Sigmoid colon (tissue), 4 donors: ENCODE results near the gene ADAM19.

Experiments
- CTCF ChIP-seq, 4 experiments: fragments of 450-650 bp in 3 of 4; fragments of 200-600 bp in 1 of 4; IDR thresholded peaks; one replicate each; pipeline ENCODE4 v1.5.1; 2016 to 2019; ENCODE audit warnings: antibody characterized with exemption in 4 of 4, mild to moderate bottlenecking in 3 of 4, moderate library complexity in 2 of 4
- EP300 ChIP-seq, 4 donors: sonication (generic); formaldehyde crosslinking; IDR thresholded peaks; one replicate each; pipeline ENCODE4 v1.6.1; 2017; ENCODE audit warnings: antibody characterized with exemption in 4 of 4
- POLR2A ChIP-seq, 2 donors: fragments of 450-650 bp; IDR thresholded peaks; one replicate each; pipeline ENCODE4 v1.6.1; 2016; ENCODE audit warnings: antibody characterized with exemption in 2 of 2, mild to moderate bottlenecking in 2 of 2, moderate library complexity in 2 of 2
- POLR2AphosphoS5 ChIP-seq, 4 donors: sonication (generic); formaldehyde crosslinking; IDR thresholded peaks; one replicate each; pipeline ENCODE4 v1.6.1; 2017; ENCODE audit warnings: antibody characterized with exemption in 4 of 4

- no peak for TF ChIP-seq POLR2A (IDR thresholded peaks at IDR 0.05)
- no peak for TF ChIP-seq CTCF (IDR thresholded peaks at IDR 0.05)
- TF ChIP-seq POLR2AphosphoS5 (IDR thresholded peaks at IDR 0.05) = no peak
- TF ChIP-seq EP300 (IDR thresholded peaks at IDR 0.05) = no peak
Measured at GRCh38 chr5:157492886-157493285, 82.7 kb downstream of the ADAM19 start.
